HepG2 (cell line): ENCODE data around the gene SPPL3. TPM values are rescaled to one million over a fixed set of nuclear protein-coding genes. Genes with fewer than 3 reads are reported as not detected.

Experiments
- ATAC-seq: fragments of 200-7000 bp; cut with Tn5 transposase; 3 replicates; pipeline ENCODE4 v1.9.1; 2020; ENCODE audit warnings: mild to moderate bottlenecking, moderate library complexity
- BruUV-seq: library from RNA; stranded (reverse); fragments of 400-500 nt; replicated peaks from 2 replicates; lab custom pipeline; 2021; lab: Mats Ljungman, UMichigan
- CTCF ChIA-PET: fragments of 300-600 bp; formaldehyde crosslinking; extraction: SDS; loops from one replicate; lab custom pipeline; 2021; ENCODE audit warnings: low total read pairs, inconsistent platforms, low intra/inter-chr PET ratio; lab: Yijun Ruan, JAX
- POLR2A ChIA-PET: fragments of 350-600 bp; sonication (Branson Sonifier 250); formaldehyde crosslinking; loops from one replicate; lab custom pipeline; 2020; ENCODE audit warnings: antibody characterized with exemption, inconsistent platforms; lab: Yijun Ruan, JAX
- DNase-seq: peaks from one replicate; pipeline ENCODE4 v3.0.0-alpha.2; 2015; ENCODE audit warnings: low spot score
- FAIRE-seq: peaks from 3 replicates; lab custom pipeline; 2011; peaks lifted over from hg19 to GRCh38; lab: Jason Lieb, UNC
- H2AFZ ChIP-seq: one replicate; pipeline ENCODE4 v1.6.1; 2011; ENCODE audit warnings: low read length, inconsistent platforms
- H3K27ac ChIP-seq: fragments of 300-600 bp; 3 replicates; pipeline ENCODE4 v1.8.0; 2011; ENCODE audit warnings: mixed run types, mild to moderate bottlenecking, mixed read lengths, low read length, inconsistent platforms; ENCODE audit not compliant: insufficient read depth; ENCODE audit errors: extremely low read length
- H3K27me3 ChIP-seq, 2 experiments: fragments of 200-600 bp in 1 of 2; 2 replicates in 1 of 2; 3 replicates in 1 of 2; pipeline versions ENCODE4 v1.6.0 to v1.8.0; 2011; ENCODE audit warnings: low read length in 2 of 2, mild to moderate bottlenecking in 2 of 2, moderate library complexity in 2 of 2, inconsistent platforms in 1 of 2; ENCODE audit not compliant: insufficient read depth in 2 of 2, control insufficient read depth in 1 of 2
- H3K36me3 ChIP-seq, 2 experiments: fragments of 200-600 bp in 1 of 2; replicated peaks in 1 of 2; 2 replicates in 1 of 2; 3 replicates in 1 of 2; pipeline versions ENCODE4 v1.5.1 to v1.8.0; 2011; ENCODE audit warnings: low read length in 2 of 2, inconsistent platforms in 1 of 2; ENCODE audit not compliant: insufficient read depth in 2 of 2, control insufficient read depth in 1 of 2
- H3K4me1 ChIP-seq: 2 replicates; pipeline ENCODE4 v1.5.1; 2012; ENCODE audit warnings: low read length, inconsistent platforms; ENCODE audit not compliant: insufficient read depth
- H3K4me2 ChIP-seq: 2 replicates; pipeline ENCODE4 v1.6.0; 2011; ENCODE audit warnings: low read depth, low read length, inconsistent platforms
- H3K4me3 ChIP-seq, 3 experiments: fragments of 200-600 bp in 1 of 3; sonication (generic), shearing (Covaris generic) in 1 of 3; replicated peaks in 1 of 3; 2 replicates each; pipeline ENCODE4 v1.5.1; 2011 to 2016; ENCODE audit warnings: low read length in 3 of 3, inconsistent platforms in 2 of 3, low read depth in 2 of 3, mild to moderate bottlenecking in 2 of 3, control low read depth in 1 of 3, mixed read lengths in 1 of 3; ENCODE audit not compliant: insufficient read depth in 1 of 3
- H3K79me2 ChIP-seq: one replicate; pipeline ENCODE4 v1.6.1; 2011; ENCODE audit warnings: low read length, inconsistent platforms; ENCODE audit not compliant: insufficient read depth
- H3K9ac ChIP-seq: 2 replicates; pipeline ENCODE4 v1.6.0; 2011; ENCODE audit warnings: mild to moderate bottlenecking, low read depth, low read length, inconsistent platforms; ENCODE audit not compliant: insufficient read depth
- H3K9me3 ChIP-seq: 2 replicates; pipeline ENCODE4 v1.5.1; 2012; ENCODE audit warnings: mild to moderate bottlenecking, low read length
- H4K20me1 ChIP-seq: 2 replicates; pipeline ENCODE4 v1.6.0; 2011; ENCODE audit warnings: inconsistent platforms, mild to moderate bottlenecking, low read length, moderate library complexity; ENCODE audit not compliant: insufficient read depth
- ELK4 ChIP-seq: sonication (generic); formaldehyde crosslinking; IDR thresholded peaks from 2 replicates; pipeline ENCODE4 v1.9.0; 2021; ENCODE audit warnings: missing genetic modification reagents, borderline replicate concordance
- GMEB2 ChIP-seq: IDR thresholded peaks from 2 replicates; pipeline ENCODE4 v1.6.1; 2016; ENCODE audit warnings: missing biosample characterization, missing genetic modification reagents, low read depth
- IRF1 ChIP-seq: sonication (generic); formaldehyde crosslinking; IDR thresholded peaks from 2 replicates; pipeline ENCODE4 v1.4.0; 2020; ENCODE audit warnings: low read depth, mild to moderate bottlenecking, missing genetic modification reagents
- IRX3 ChIP-seq: sonication (generic); formaldehyde crosslinking; IDR thresholded peaks from 2 replicates; pipeline ENCODE4 v1.8.1; 2023; ENCODE audit warnings: mild to moderate bottlenecking, low read depth, missing genetic modification reagents, borderline replicate concordance
- MIXL1 ChIP-seq: IDR thresholded peaks from 2 replicates; pipeline ENCODE4 v1.6.1; 2016
- POLR2AphosphoS2 ChIP-seq: IDR thresholded peaks from 2 replicates; pipeline ENCODE4 v1.6.1; 2011; ENCODE audit warnings: low read depth, low read length, improper control_type of control experiment
- SNAPC2 ChIP-seq: sonication (generic); formaldehyde crosslinking; IDR thresholded peaks from 2 replicates; pipeline ENCODE4 v1.8.1; 2022; ENCODE audit warnings: mild to moderate bottlenecking, missing genetic modification reagents
- TBL1XR1 ChIP-seq: fragments of 150-350 bp; IDR thresholded peaks from 2 replicates; pipeline ENCODE4 v1.6.1; 2014; ENCODE audit warnings: borderline replicate concordance, low read length; ENCODE audit not compliant: partially characterized antibody
- TRAFD1 ChIP-seq: sonication (generic); formaldehyde crosslinking; IDR thresholded peaks from 2 replicates; pipeline ENCODE4 v1.5.1; 2020; ENCODE audit warnings: missing genetic modification reagents, mild to moderate bottlenecking, borderline replicate concordance
- ZC3H4 ChIP-seq: sonication (generic); formaldehyde crosslinking; IDR thresholded peaks from 2 replicates; pipeline ENCODE4 v1.4.0; 2020; ENCODE audit warnings: missing genetic modification reagents, borderline replicate concordance
- ZNF256 ChIP-seq: sonication (generic); formaldehyde crosslinking; conservative IDR thresholded peaks from 2 replicates; pipeline ENCODE4 v1.4.0; 2020; ENCODE audit warnings: missing genetic modification reagents
- ZNF616 ChIP-seq: sonication (generic); formaldehyde crosslinking; IDR thresholded peaks from 2 replicates; pipeline ENCODE4 v1.5.0; 2020; ENCODE audit warnings: low read depth, mild to moderate bottlenecking, missing genetic modification reagents
- ZNF7 ChIP-seq: IDR thresholded peaks from 2 replicates; pipeline ENCODE4 v1.6.1; 2016; ENCODE audit warnings: missing biosample characterization, missing genetic modification reagents
- ZNF740 ChIP-seq: sonication (generic); formaldehyde crosslinking; IDR thresholded peaks from 2 replicates; pipeline ENCODE4 v1.4.0; 2020; ENCODE audit warnings: missing genetic modification reagents
- ZNF784 ChIP-seq: sonication (generic); formaldehyde crosslinking; IDR thresholded peaks from 2 replicates; pipeline ENCODE4 v1.5.1; 2020; ENCODE audit warnings: missing genetic modification reagents, mild to moderate bottlenecking, borderline replicate concordance
- WGBS: methylation state at CpG from one replicate; pipeline ENCODE4 v1.1.6; 2017; ENCODE audit warnings: low lambda C conversion rate; 5-methylcytosine and 5-hydroxymethylcytosine counted together
- in situ Hi-C: cut with HindIII; loops from 2 replicates; pipeline ENCODE4 v1.10.0; 2017; ENCODE audit warnings: low pct_unique_long_range_greater_than_20kb; ENCODE audit not compliant: extremely low pct_ligation_motif_present
- intact Hi-C: fragments of 100-400 bp; cut with micrococcal nuclease; formaldehyde crosslinking; loops from one replicate; pipeline ENCODE4 v1.10.0; 2022; ENCODE audit not compliant: unreplicated experiment
- polyA plus RNA-seq, 8 experiments: library from polyadenylated mRNA; depleted of rRNA in 3 of 8; stranded (reverse) in 7 of 8; unstranded in 1 of 8; fragments of >200 nt; fragmentation: Illumina TruSeq in 4 of 8; extraction: Trizol in 4 of 8; gene quantifications; 2 replicates each; pipeline versions ENCODE4 v1.2.1 to v1.2.3, GENCODE V29; 2011 to 2016; ENCODE audit warnings: low read depth in 4 of 8, missing spikeins in 1 of 8, mixed read lengths in 1 of 8; ENCODE audit not compliant: insufficient read depth in 1 of 8
- total RNA-seq, 5 experiments: library from RNA; depleted of rRNA; stranded (reverse); fragments of >200 nt; fragmentation: Illumina TruSeq; extraction: Trizol; gene quantifications; 2 replicates each; pipeline ENCODE4 v1.2.3, GENCODE V29; 2016; ENCODE audit warnings: low read depth in 1 of 5

SPPL3 gene
- total and polyA plus RNA-seq, 2 of the 13 experiments (the other 11 are each of a cell fraction or from before 2014, with no cell fraction given), result 8.9 to 9.1 TPM

- TF ChIP-seq IRX3 (CRISPR knock-in tag), result no peak
Measured at GRCh38 chr12:120885521-120885920, 18.6 kb downstream of the SPPL3 start (continued).

- Histone ChIP-seq H3K9ac (no peak overlapping the region), H3K27ac (no peak overlapping the region), H3K79me2 (peaks cover 67% of the 10 kb centered on the region), H3K4me3 (no peak overlapping the region), H3K27me3 (no peaks in the 10 kb centered on the region), H3K4me1 (no peaks in the 10 kb centered on the region), H2AFZ (no peak overlapping the region), H4K20me1 (no peaks in the 10 kb centered on the region), H3K4me2 (no peak overlapping the region), H3K9me3 (no peaks in the 10 kb centered on the region), H3K36me3 (no peaks in the 10 kb centered on the region)
- intact Hi-C loops, result no loop called here
- 90% methylated on average over 1 of the region's 1 CpG for WGBS
- BruUV-seq, result no TSS peak
- in situ Hi-C loops, result no loop called here
- no peak for FAIRE-seq
- ATAC-seq, result no peak
- no peak for DNase-seq
- ChIA-PET CTCF (no interaction called here), POLR2A (no interaction called here)
- TF ChIP-seq ZNF7, result no peak
- TF ChIP-seq TBL1XR1, result no peak
- no peak for TF ChIP-seq ZNF616 (CRISPR knock-in tag)
- no peak for TF ChIP-seq TRAFD1 (CRISPR knock-in tag)
- no peak for TF ChIP-seq IRF1 (CRISPR knock-in tag)
- TF ChIP-seq ZC3H4 (CRISPR knock-in tag), result no peak
- TF ChIP-seq ZNF784 (CRISPR knock-in tag), result no peak
- TF ChIP-seq ZNF740, result no peak
- no peak for TF ChIP-seq POLR2AphosphoS2
- no peak for TF ChIP-seq GMEB2 (CRISPR knock-in tag)
- no peak for TF ChIP-seq ZNF256 (CRISPR knock-in tag)
- no peak for TF ChIP-seq ELK4 (CRISPR knock-in tag)
- TF ChIP-seq SNAPC2 (CRISPR knock-in tag), result no peak
- no peak for TF ChIP-seq MIXL1
Measured at GRCh38 chr12:120884644-120885043, 19.5 kb downstream of the SPPL3 start.
